MM.1S (cell line): ENCODE data around the gene OR14J1.

Experiments used
- EZH2 ChIP-seq: fragments of 300-600 bp; sonication (generic); optimal IDR thresholded peaks from 2 replicates; pipeline ENCODE3; 2017; ENCODE audit warnings: low read depth, mild to moderate bottlenecking, antibody characterized with exemption, low read length, mixed read lengths
- TF ChIP-seq, protein P1 (sequence below): fragments of 300-600 bp; sonication (generic); IDR thresholded peaks from 2 replicates; pipeline ENCODE4 v1.5.1; 2016; ENCODE audit warnings: antibody characterized with exemption, low read length, mixed read lengths

DNA sequence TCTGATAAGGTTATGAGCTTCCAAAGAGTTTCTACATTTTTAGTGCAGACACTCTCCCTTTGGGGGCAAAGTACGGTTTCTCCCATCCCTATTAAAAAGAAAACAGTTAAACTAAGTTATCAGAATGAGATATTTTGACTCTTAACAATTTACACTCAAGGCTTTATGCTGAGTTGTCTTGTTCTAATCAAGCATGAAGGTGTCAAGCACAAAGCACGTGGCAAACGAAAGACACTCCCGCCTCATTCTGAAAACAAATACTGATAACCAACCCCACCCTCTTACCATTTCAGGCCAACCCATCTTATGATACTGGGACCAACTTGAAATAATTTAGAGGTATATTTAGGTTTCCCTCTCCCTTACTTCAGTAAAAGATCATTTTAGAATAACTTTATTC lies 24.3 kb downstream of the OR14J1 start:
- TF ChIP-seq, protein P1, sequence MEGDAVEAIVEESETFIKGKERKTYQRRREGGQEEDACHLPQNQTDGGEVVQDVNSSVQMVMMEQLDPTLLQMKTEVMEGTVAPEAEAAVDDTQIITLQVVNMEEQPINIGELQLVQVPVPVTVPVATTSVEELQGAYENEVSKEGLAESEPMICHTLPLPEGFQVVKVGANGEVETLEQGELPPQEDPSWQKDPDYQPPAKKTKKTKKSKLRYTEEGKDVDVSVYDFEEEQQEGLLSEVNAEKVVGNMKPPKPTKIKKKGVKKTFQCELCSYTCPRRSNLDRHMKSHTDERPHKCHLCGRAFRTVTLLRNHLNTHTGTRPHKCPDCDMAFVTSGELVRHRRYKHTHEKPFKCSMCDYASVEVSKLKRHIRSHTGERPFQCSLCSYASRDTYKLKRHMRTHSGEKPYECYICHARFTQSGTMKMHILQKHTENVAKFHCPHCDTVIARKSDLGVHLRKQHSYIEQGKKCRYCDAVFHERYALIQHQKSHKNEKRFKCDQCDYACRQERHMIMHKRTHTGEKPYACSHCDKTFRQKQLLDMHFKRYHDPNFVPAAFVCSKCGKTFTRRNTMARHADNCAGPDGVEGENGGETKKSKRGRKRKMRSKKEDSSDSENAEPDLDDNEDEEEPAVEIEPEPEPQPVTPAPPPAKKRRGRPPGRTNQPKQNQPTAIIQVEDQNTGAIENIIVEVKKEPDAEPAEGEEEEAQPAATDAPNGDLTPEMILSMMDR = no peak
- no peak for TF ChIP-seq EZH2
